Measurements from ENCODE around the gene OR10H5.
"Not testable (repeated sequence)": the region's sequence is repeated elsewhere in the genome, so short reads cannot be mapped to it uniquely, and the experiment has no call there.

OR10H5 gene, protein sequence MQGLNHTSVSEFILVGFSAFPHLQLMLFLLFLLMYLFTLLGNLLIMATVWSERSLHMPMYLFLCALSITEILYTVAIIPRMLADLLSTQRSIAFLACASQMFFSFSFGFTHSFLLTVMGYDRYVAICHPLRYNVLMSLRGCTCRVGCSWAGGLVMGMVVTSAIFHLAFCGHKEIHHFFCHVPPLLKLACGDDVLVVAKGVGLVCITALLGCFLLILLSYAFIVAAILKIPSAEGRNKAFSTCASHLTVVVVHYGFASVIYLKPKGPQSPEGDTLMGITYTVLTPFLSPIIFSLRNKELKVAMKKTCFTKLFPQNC

DNA sequence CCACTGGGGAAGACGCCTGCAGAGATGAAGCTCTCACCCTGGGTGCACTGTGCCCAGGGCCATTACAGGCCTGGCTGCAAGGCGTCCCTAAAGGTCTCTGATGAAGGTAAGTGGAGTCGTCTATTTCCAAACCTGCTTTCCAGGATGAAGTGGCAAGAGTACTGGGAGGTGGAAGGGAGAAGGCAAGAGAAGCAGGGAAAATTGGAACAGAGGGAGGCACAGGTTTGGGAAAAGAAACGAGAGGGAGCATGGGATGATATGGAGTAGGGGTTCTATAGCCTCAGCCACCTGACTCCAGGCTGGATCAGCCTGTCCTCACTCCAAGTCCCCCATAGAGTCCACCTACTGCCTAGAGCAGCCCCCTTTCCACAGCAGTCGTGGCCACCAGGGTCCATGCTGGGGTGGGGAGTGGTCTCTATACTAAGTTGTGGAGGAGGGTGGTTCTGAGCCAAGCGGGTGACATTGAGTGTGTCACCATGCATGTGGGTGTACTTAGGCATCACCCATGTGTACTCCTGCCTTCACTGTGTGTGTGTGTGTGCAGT, at the start of gene OR10H5:
TSS of gene OR10H5 (plus strand) at position 51 of the 545 bp plus-strand sequence. CDS start 6,388 bp downstream, outside the sequence.
- no peak for DNase-seq (ENCODE audit: low spot score)

DNA sequence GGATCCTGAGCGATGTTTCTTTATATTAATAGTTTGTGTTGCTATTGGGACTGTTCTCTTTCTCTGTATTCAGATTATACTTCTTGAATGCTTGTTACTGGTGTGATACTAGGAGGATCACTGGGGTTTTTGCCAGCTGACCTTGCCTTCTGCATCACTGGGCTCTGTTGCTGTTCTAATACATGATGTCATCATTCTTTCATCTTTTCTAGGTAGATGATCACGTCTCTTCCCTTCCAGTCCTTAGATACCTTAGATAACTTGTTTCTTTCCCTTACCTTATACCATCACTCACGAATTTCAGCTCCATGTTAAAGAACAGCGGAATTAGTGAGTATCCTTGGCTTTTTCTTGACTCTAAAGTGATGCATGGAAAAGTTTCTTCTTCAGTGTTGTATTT, 49.7 kb upstream of the OR10H5 start, which contains the start of gene OR10H3:
TSS of gene OR10H3 (plus strand) at position 264 of the 400 bp plus-strand sequence. CDS start 3,408 bp downstream, outside the sequence.
- DNase-seq (ENCODE audit: low spot score), result no peak

DNA sequence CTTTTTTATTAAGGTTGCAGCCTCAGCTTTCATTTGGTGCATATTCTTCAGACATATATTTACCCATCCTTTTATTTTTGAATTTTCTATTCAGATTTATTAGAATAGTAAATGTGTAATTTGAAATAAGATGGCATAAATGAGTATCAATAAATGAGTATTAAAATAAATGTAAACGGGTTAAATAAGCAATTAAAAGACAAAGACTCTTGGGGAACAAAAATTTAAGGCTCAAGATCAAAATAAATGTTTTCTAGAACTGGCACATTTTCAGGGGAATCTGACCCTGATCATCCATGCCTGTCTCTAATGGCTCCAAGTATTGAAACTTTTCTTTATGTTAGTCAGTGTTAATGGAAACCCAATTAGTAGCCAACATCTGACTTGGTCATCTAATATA, 46.7 kb upstream of the OR10H5 start:
- no peak for DNase-seq (ENCODE audit: low spot score)

DNA sequence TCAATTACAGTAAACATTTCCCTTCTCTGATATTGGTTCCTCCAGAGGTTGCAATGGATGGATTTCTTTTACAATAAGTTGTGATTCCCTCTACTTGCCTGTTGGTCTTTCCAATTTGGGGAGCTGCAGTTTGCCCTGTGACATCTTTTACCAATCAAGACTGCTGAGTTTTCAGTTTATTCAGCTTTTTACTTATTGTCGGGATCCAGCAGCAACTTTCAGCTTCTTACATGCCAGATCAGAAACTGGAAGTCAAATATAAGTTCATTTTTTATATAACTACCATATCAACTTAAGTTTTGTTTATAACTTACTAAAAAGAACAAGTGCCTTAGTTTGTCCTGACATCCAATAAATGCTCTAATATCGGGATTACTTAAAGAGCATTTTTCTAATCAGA, 39.2 kb upstream of the OR10H5 start:
- DNase-seq (ENCODE audit: low spot score), result no peak

DNA sequence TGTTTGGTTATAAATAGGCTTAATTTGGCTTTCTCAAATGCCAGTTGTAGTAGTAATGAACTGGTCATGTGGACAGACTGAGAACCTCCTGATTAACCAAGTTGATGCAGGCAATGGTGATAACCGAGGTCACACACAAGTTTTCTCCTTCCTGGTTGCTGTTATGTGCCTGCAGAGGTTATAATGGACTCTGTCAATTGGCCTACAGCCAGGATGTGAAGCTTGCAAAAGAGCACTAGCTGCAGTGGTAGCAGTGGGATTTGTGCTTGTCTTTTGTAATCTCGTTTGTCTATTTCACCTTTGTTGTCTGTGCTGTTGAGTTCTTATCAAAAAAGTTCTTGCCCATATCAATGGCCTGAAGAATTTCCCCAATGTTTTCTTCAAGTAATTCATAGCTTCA, 29.1 kb upstream of the OR10H5 start:
- no peak for DNase-seq (ENCODE audit: low spot score)

DNA sequence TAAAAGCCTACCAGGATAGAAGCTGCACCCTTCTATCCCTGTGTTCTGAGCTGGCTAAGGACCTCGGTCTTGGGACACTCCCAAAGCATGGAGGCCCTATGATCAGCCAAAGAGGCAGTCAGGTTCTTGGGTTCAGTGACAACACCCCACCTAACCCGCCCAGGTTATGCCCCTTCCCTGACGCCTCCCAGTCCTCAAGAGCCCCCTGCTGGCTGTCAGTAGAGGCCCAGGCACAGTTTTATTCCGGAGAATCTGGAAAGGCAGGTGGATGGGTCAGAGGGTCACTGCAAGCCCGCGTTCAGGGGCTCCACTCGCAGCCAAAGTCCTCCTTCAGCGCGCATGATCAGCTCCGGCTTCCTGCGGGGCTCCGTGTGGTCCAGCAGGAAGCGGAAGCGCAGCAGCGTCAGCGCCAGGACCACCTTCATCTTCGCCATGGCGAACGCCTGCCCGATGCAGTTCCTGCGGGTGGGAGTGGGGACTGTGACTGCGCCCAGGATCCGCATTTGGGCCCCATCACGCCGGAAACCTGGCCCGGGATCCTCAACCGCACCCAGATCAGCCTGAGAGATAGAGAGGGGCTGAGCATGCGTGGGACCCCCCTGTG, 27.4 kb upstream of the OR10H5 start:
- DNase-seq (ENCODE audit: low spot score), result no peak

DNA sequence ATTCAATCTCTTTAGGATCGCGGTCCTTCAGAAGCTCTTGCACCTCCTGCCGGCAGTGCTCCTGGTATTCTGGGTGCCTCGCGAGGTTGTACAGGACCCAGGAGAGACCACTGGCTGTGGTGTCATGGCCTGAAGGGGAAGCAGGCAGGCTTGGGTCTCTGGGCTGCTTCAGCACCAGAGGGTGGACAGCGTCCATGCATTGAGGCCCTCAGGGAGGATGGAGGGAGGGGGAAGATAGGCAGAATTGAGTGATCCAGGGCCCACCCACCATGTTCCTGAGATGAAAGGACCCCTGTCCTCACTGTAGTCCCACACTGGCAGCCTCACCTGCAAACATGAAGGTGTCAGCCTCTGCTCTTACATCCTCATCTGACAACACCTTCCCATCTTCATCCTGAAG, 17.9 kb upstream of the OR10H5 start:
- no peak for DNase-seq (ENCODE audit: low spot score)

DNA sequence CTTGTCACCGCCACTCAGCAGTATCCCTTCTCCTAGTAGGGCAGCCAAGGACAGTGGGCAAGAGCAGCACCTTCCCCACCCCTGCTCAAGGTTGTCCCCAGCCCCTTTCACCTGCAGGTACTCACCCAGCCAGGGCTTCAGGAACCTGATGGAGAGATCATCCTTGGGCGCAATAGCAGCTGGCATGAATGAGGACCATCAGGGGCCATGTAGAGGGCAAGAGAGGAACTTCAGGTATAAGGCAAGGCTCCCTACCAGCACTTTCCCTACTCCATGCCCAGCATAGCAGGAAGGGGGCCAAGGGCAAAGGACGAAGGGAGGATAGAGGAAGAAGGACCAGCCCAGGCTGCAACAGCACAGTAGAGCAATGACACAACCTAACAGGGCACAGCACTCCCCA, 13.3 kb upstream of the OR10H5 start:
- not testable (repeated sequence) for DNase-seq (ENCODE audit: low spot score)

DNA sequence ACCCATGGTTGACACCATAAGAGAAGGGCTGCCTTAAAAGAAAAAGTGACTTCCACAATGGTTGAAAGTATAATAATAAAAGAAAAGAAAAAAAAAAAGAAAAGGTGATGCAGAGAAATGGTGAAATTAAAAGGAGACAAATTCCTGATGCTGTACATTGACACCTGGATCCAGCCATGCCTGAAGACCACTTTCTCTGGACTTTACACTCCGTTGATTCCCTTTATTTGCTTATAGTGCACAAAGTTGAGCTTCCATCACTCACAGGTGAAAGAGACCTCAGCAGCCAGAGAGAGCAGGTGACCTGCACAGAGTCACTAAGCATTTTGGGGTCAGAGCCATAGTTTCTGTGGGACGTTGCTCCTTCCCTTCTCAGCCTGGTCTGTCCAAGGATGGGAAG, 12.2 kb upstream of the OR10H5 start:
- no peak for DNase-seq (ENCODE audit: low spot score)

DNA sequence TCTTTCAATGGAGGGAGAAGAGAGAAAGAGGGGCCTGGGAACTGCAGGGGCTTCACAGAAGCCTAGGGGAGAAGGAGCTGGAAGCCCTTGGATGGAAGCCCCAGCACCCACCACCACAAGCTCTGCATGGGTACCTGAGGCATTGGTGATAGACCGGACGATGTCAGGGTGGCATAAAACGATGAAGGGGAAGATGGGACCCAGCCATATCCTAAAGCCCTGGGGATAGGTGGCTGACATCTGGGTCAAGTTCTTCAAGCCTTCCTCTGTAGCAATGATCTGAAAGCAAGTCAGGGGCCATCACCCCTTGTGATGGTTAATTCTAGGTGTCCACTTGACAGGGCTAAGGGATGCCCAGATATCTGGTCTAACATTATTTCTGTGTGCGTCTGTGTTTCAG, 11.2 kb upstream of the OR10H5 start:
- no peak for DNase-seq (ENCODE audit: low spot score)

DNA sequence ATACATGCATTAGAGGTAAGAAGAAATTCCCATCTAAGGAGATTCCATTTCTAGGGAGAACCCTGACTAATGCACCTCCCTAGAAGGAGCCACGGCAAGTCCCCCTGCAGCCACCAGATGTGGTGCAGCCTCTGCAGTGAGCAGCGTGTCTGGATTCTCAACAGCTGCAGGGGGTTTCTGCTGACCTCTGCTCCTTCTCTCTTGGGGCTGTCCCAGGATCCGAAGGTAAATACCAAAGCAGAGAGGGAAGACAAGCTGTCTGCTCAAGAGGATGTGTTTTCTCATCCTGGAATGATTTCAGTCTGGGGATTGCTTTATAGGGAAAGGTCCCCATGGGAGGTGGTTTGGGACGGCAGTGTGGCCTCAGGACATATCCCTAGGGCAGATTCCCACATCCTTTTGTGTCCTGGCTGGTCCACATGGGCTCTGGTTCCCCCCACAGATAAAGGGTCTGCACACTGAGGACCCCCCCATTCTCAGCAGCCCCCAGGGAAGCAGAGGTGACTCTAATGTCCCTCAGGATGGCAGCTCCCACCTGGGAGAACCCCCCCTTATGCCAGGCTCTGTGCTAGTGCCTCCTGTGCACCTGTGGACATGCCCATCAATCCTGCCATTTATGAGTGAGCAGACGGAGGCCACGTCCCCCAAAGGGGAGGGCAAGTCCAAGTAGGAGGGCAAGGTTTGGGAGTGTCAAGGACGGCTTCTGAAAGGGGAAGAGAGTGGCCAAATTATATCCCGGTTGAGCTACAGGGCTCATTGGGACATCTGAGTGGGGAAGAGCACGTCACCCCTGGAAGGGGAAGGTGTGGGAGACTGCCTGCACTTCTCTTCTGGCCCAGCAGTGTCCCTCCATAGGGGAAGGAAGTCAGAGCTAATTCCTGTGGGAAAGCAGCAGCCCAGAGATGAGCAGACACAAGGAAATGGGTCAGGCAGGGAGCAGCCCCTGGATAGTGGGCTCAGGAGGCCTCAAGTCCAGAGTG, 10.2 kb upstream of the OR10H5 start:
- DNase-seq (ENCODE audit: low spot score), result no peak

DNA sequence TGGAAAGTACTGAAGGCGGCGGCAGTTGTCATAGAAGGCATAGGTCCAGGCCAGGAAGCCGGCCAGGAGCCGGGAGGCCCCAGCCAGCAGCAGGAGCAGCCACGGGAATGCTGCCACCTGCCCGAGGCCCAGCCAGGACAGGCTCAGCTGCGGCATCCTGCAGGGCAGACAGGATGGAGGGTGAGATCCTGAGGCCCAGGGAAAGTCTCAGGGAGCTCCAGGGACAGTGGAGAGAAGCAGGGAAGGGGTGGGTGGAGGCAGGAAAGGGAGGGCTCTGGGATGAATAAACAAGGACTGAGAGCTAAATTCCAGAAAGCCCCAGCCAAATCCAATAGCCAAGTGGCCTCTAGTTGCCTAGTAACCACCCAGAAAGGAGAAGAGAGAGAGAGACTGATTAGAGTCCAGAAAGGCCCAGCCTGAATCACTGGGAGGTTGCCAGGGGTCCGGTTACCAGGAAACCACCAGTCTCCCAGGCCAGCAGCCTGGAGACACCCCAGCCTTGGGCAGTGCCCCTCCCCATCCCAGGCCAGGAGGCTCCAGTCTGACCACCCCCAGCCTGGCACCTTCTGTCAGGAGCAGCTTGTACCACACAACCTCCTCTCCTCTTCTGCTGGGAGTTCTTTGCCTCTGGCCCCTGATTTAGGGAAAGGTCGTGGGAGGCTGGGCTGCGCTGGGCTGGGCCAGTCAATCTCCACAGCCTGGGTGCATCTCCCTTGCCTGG, 7.5 kb upstream of the OR10H5 start:
- DNase-seq (ENCODE audit: low spot score), result no peak

DNA sequence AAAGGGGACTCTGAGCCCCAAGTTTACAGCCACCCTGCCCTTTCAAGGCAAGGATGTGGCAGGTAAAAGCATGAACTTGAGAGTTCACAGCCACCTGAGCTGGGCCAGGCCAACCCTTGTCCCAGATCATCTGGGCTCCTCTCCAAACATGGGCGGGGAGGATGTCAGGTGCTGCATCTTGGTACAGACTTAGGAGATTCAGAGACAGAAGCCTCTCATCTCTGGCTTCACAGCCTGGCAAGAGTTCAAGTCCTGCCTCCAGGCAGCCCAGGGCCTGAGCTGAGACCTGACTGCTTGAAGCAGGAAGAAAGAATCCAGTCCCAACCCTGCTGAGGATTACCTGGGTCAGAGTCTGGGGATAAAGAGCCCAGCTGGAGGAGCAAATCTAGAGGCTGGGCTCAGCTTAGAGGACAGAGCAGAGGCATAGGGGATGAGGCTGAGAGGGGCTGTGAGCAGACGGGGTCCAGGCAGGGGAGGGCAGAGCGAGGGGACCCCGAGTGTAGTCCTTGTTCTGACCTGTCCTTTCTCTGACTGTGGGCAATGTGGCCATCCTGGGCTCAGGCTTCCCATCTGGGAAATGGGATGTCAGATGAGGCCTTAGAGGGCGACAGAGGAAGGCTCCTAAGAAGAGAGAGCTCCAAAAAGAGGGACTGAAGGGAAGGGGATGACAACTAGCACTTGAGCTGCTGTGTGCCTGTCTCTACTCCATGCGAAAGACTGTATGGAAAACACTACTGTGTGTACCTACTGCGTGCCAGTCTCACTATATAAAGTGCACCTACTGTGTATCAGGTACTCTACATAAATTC, 6.6 kb upstream of the OR10H5 start:
- DNase-seq (ENCODE audit: low spot score), result no peak

DNA sequence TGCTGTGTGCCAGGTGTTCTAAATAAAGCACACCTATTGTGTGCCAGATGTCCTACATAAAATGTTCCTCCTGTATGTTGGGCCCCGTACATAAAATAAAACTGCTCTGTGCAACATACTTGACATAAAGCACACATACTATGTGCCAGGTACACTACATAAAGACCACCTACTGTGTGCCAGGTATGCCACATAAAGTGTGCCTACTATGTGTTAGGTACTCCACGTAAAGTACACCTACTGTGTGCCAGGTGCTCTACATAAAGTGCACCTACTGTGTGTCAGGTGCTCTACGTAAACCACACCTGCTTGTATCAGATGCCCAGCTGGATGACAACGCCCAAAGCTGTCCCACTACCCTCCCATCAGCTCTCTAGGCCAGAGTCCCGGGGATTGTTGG, 5.8 kb upstream of the OR10H5 start:
- DNase-seq (ENCODE audit: low spot score), result no peak

DNA sequence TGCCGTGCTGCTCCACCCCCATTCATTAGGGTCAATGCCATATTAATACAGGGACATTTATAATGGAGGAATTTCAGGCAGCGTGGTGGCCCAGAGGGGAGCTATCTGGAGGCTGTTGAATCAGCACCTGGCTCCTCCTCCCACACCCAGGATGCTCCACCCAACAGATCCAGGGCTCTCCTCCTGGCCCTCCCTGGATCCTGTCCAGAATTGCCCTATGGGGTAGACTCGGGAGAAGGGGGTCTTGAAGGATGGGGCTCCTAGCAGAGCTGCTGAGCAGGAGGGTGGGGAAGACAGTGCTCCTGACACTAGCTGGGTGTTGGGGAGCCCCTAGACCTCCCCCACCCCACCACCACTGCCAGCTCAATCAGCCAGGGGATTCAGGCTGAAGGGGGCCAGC, 5.2 kb upstream of the OR10H5 start:
- DNase-seq (ENCODE audit: low spot score), result no peak

DNA sequence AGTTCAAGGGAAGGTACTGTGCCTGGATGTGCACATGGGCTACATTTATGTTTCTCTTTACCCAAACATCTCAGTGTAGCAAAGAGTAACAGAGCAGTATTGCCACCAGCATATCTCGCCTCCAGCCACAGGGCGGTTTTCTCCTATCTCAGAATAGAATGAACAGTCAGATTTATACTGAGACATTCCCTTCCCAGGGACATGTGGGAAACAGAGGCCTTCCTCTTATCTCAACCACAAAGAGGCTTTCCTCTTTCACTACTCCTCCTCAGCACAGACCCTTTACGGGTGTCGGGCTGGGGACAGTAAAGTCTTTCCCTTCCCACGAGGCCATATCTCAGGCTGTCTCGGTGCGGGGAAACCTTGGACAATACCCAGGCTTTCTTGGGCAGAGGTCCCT, 4.6 kb upstream of the OR10H5 start:
- not testable (repeated sequence) for DNase-seq (ENCODE audit: low spot score)

DNA sequence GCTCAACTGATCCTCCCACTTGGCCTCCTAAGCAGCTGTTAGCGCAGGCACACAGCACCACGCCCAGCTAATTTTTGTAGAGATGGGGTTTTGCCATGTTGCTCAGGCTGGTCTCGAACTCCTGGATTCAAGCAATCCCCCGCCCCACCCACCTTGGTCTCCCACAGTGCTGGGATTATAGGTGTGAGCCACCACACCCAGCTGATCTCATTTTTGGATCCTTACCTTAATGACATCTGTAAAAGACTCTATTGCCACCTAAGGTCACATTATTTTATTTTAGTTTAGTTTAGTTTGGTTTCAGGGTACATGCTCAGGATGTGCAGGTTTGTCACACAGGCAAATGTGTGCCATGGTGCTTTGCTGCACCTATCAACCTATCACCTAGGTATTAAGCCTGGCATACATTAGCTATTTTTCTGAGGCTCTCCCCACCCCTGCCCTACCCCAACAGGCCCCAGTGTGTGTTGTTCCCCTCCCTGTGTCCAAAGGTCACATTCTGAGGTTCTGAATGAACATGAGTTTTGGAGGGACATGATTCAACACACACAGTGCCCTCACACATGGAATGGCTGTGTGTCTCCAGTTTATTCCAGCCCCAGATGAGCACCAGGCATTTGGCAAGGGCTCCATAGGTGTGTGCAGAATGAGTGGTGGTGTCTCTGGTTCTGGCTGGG, 1.3 kb downstream of the OR10H5 start:
- DNase-seq (ENCODE audit: low spot score), result no peak

DNA sequence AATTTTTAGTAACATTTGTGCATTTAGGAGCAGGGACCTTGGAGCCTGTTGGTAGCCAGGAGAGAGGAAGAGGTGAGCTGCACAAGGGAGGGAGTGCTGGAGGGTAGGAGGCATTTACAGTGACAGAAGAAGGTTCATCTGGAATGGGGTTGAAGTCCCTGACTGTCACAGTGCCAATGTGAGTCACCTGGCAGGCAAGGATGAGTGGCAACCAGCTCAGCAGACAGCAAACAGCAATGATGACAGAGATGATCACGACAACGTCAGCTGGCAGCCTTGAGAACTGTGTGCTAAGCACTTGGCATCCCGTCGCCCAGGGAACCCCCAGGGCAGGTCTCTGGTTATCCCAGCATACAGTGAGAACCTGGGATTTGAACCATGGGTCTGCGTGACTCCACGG, 2.6 kb downstream of the OR10H5 start:
- no peak for DNase-seq (ENCODE audit: low spot score)

DNA sequence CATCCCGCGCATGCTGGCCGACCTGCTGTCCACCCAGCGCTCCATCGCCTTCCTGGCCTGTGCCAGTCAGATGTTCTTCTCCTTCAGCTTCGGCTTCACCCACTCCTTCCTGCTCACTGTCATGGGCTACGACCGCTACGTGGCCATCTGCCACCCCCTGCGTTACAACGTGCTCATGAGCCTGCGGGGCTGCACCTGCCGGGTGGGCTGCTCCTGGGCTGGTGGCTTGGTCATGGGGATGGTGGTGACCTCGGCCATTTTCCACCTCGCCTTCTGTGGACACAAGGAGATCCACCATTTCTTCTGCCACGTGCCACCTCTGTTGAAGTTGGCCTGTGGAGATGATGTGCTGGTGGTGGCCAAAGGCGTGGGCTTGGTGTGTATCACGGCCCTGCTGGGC, 6.8 kb downstream of the OR10H5 start:
- not testable (repeated sequence) for DNase-seq (ENCODE audit: low spot score)

DNA sequence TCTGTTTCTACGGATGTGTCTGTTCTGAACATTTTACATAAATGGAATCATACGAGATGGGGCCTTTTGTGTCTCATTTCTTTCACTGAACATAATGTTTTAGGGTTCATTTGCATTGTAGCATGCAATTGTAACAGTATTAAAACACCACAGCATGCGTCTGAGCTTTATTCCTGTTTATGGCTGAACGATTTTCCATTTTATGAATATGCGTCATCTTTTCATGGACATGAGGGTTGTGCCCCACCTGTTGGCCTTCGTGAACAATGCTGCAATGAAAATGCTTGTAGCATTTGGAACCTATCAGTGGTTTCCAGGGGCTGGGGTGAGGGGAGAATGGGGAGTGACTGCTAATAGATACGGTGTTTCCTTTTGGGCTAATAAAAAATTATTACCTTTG, 22.9 kb downstream of the OR10H5 start:
- no peak for DNase-seq (ENCODE audit: low spot score)

Measured in COLO829 (cell line).